Endothelial cell of hepatic sinusoid (primary cell): Measurements from ENCODE around the gene SHB.

Experiments
- in situ Hi-C: cut with HindIII; loops from 2 replicates; pipeline ENCODE4 v1.10.0; 2017; ENCODE audit warnings: low sequenced_read_pairs

The SHB gene

DNA sequence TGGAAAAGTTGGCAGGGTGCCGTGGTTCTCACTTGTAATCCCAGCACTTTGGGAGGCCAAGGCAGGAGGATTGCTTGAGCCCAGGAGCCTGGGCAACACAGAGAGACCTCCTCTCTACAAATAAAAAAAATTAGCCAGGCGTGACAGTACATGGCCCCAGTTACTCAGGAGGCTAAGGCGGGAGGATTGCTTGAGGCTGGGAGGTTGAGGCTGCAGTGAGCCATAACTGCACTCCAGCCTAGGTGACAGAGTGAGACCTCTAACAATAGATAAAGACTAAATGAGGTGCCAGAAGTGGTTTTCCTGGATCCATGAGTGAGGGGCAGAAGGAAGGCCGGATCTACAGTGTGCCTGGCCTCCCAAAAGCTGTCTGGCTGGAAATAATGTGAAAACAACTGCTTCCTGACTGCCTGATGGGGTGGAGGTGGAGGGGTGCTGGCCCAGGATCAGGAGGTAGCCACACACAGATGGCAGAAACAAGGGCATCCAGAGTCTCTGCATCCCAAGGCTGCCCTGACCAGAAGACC lies 4.1 kb downstream of the SHB start:
- in situ Hi-C loops: loop anchor here (5.0 to 25.0 kb wide), 2 partner anchors 103 to 153 kb away; partner anchors contain the start of gene SLC25A51

DNA sequence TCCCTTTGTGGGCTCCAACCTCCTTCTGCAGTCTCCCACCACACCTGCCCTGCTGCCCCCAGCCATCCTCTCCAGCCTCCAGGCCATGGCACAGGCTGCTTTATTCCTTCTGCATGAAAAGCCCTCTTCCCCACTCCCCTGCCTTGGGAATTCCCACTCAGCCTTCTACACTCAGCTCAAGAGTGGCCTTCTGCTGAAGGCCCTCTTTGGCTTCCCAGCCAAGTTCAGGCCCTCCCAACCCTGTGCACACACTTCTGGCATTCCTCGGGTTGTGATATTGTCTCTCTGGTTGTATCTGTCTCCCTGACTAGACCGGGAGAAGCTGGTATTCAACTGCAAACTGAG lies 5.7 kb downstream of the SHB start:
- in situ Hi-C loops: loop anchor here (5.0 to 25.0 kb wide), 2 partner anchors 101 to 151 kb away; partner anchors contain the start of gene SLC25A51

DNA sequence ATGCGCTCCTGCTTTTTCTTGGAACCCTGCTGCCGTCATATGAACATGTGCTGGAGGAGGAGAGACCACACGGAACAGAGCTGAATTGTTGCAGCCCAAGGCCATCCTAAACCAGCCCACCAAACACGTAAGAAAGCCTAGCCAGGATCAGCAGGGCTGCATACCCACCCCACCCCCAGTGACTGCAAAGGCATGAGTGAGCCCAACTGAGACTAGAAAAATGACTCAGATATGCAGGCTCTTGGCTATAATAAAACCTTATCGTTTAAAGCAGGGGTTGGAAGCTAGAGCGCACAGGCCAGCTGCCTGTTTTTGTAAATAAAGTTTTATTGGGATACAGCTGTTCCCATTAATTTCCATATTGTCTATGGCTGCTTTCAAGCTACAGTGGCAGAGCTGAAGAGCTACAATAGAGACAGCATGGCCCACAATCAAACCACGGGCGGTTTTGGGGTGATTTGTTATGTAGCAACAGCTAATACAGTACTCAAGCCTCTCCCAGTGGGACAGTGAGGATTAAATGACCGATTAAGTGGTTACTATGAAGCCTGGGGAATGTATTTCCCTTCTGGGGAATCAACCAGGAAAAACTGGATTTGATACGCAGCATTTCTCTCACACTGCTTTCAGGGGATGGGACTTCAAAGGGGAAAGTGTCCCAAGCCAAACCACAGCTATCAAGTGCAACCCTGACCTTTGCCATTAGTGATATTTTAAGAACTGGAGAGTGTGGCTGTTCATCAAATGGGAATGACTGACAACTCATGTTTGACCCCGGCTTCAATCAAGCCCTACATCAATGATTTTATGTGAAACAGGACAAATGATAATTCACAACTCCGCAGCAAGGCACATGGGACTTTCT lies 6.3 kb downstream of the SHB start:
- in situ Hi-C loops: loop anchor here (5.0 to 25.0 kb wide), 2 partner anchors 100 to 150 kb away; partner anchors contain the start of gene SLC25A51

DNA sequence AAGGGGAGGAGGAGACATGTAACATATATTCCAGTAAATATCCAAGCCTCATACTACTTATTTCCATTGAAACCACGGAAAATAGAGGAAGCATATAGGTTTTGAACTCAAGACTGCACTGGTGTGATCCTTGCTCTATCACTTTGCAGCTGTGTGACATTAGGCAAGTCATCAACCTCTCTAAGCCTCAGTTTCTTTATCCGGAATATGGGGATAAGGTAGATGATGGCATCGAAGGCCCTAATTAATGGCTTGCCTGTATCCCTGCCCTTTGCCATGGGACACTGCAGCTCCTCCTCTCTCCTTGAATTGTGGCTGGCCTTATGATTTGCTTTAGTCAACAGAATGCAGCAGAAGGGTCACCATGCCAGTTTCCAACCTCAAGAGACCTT lies 6.9 kb downstream of the SHB start:
- in situ Hi-C loops: loop anchor here (5.0 to 25.0 kb wide), 2 partner anchors 100 to 150 kb away; partner anchors contain the start of gene SLC25A51

DNA sequence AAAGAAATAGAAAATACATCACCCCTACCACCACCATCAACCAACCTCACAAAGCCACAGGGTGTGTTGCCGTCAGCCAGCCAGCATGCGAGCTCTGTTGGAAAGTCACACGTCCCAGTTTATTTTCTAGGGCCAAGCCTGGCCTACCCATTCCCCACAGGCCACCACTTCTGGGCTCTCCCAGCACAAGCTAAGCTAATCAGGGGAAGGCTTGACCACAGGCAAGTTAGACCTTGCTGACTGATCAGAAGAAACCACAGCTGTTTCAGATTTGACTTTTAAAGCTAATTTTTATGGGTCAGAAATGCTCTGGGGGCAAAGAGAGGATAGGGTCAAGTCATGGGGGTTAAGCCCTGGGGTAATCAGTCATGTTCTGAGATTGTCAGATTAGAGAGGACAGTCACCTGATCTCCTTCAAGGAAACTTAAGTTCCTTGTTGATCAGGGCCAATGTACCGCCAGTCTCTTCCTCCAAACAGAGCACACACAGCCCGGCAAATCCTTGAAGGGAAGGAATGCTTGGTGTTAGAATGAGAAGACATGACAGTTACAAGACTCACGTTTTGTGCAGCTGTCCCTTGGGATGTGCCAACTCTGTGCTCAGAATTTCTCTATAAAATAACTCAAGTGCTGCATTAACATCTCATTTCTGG lies 7.6 kb downstream of the SHB start:
- in situ Hi-C loops: loop anchor here (5.0 to 25.0 kb wide), 2 partner anchors 99 to 149 kb away; partner anchors contain the start of gene SLC25A51

DNA sequence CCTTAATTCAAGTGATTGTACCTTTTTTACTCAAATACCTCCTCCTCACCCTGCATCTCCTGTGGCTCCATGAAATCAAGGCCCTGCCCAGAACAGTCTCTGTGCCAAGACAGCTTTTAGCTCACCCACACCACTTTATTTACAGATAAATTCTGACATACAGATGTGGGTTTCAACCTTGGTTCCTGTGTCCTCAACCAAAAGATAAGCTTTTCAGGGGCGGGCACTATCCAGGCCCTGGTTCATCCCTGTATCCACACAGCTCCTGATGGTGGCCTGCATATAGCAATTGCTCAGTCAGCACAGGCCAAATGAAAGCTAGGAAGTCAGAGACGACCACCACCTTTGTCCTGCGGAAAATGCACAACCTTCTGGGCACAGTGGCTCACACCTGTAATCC lies 8.3 kb downstream of the SHB start:
- in situ Hi-C loops: loop anchor here (5.0 to 25.0 kb wide), 2 partner anchors 98 to 148 kb away; partner anchors contain the start of gene SLC25A51

DNA sequence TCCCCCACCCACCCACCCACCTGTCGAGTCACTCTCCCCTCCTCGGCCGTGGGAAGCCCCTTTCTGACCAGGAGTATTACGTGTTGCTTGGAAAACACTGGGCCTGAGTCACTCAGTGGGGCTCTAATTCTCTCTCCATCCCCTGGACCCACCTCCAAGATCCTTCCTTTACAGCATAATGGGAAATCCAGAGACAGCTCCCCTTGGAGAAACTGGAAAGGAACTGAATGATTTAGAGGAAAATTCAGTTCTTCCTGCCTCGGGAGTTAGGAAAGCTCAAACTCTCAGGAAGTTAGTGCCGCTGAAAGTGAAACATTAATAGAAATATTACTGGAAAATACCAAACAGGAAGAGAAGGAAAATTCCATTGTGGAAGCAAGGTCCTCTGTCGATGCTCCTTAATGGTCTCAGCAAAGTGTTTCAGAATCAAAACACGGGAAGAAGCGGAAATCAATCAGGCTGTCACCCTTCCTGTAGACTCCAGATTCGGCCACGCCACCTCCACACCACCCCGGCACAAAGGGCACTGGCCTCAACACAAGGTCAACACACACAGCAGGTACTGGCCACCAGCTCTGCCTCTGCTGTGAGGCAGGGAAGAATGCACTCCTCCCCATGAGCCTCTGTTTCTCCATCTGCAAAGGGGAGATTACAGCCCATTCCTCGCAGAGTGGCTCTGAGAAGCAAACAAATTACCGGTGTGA lies 9.6 kb downstream of the SHB start:
- in situ Hi-C loops: loop anchor here (25.0 kb wide), 1 partner anchor 147 kb away; the partner anchor contains the start of gene SLC25A51

DNA sequence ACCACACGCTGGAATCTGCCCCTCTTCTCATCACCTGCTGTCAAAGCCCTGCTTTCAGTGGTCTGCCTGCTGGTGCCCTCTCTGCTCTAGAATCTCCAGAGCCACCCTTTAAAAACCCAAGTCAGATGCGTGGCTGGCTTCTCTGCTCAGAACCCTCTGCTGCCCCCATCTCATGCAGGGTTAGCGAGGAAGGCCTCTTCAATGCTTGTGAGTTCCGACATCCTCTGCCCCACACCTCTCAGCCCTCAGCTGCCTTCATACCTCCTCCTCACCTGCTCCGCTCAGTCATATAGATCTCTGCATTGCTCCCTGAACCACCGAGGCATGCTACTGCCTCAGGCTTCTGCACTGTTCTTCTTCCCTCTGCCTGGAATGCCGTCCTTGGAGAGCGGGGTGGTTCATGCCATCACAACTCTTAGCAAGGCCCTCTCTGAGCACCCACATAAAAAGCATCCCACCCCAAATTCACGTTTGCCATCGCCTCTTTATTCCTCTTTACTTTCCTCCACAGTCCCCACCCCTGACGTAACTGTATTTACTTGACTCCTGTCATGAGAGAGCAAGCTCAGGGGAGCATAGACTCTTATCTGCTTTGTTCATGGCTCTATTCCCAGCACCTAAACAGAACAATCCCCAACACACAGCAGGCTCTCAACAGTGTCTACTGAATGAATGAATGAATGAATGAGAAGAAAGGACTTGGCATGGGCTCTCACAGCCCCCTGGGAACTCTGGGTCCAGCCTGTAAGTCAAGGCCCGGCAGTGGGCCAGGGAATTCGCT lies 10.4 kb downstream of the SHB start:
- in situ Hi-C loops: loop anchor here (25.0 kb wide), 1 partner anchor 146 kb away; the partner anchor contains the start of gene SLC25A51

DNA sequence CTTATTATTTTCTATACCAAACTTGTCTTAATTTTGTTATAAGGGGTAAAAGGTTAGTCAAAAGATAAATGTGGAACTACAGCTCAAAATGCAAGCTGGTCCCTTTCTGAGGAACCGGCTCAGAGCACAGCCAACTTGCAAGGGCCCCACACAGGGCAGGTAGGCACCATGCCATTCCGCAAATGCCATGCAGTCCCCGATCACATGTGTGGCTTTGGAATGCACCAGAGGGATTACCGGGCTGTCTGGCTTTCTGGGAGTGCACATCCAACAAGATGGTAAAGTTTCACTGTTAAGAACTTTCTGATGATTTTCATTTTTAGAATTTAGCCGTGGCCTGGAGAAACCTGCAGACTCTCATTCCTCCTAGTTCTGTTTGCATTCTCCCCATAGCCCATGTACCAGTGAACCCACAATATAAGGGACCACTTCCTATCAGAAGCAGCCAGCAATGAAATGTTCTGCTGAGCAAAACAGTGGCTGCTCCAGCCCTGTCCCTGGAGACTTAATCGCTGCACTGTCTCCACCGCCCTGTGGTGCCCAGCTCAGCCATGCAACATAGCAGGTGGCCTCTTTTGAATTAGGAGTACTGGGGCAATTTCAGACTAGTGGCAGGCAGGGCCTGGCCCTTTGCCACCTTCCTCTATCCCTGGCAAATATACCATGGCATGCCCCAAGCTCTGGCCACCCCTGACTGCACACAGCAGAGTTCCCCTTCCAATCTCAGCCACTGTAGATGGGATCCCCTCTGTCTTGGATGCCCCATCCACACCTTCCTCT lies 11.4 kb downstream of the SHB start:
- in situ Hi-C loops: loop anchor here (25.0 kb wide), 1 partner anchor 145 kb away; the partner anchor contains the start of gene SLC25A51

DNA sequence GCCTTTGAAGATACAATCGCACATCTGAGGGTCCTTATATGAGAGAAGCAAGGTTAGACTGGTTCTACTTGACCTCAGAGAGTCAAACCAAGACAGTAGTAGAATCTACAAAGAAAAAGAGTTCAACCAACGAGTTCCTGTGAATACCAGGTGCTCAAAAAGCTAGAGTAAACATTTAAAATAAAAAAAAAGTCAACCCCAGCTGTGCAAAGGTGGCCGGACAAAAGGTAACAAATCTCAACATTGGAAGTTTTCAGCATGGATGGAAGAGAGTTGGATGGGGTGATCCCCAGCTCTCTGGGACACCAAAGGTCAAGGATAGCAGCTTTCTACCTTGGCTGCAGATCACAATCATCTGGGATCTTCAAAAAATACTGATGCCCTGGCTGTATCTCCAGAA lies 14.4 kb downstream of the SHB start:
- in situ Hi-C loops: loop anchor here (5.0 to 25.0 kb wide), 2 partner anchors 37 to 142 kb away; partner anchors contain the start of gene SLC25A51

DNA sequence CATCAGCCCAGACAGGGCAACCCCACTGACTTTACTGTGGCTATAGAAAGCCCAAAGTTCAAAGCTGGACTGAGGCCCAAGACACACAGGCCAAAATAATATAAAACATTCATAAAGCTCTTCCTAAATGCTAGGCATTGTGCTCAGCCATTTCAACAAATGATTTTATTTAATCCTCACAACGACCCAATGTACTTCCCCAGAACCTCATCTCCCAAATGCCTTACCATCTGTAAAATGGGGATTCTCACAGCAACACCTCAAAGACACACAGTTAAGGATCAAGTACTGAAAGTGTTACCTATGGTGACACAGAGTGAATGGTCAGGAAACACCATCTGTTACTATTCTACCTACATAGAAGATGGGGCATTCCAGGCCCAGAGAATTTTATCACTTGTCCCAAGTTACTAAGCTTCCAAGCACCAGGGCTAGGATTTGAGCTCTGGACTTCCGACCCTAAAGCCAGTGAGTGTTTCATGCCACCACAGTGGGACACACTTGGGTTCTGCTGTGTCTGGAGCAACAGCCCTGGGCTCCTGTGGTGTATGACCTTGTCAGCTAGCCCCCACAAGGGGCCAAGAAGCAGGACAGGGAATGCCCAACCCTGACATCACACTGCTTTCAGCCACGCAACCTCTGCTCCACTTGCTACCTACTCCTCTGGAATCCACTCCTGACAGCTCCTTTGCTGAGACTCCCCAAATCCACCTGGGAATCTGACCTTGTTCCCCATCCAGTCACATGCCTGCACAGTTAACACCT lies 15.1 kb downstream of the SHB start:
- in situ Hi-C loops: loop anchor here (5.0 to 25.0 kb wide), 2 partner anchors 37 to 142 kb away; partner anchors contain the start of gene SLC25A51

DNA sequence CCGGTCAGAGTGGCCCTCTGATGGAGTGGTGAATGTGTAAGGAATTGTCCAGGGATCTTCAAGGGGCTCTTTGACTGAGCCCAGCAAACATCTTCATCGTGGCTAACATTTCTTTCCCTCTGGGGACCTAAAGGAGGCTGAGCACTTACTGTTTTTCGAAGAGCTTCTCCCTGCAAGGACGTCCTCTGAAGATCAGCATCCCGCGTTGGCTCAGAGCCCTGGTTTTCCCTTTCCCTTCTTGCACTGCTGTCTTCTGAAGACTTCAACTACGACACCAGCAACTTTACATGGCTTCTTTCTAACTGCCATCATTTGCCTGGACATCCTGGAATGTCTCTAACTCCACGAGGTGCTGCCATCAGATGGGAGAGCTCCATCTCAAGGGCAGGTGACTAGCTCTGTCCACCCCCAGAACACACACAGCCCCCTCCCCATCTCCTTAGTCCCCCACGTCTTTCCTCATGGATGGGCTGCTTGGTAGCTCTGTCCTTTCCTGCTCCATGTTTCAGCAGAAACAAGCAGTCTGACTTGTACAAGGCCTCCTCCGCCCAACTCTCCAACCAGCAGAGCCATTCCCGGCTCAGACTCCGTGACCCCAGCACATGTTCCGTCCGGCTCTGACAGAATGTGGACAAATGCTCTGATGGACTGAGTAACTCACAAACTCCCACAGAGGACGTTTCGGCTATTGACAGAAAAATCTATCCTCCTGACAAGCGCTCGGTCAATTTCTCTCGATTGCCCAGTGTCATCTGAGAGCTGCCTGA lies 17.1 kb downstream of the SHB start:
- in situ Hi-C loops: loop anchor here (5.0 to 25.0 kb wide), 2 partner anchors 35 to 140 kb away; partner anchors contain the start of gene SLC25A51

DNA sequence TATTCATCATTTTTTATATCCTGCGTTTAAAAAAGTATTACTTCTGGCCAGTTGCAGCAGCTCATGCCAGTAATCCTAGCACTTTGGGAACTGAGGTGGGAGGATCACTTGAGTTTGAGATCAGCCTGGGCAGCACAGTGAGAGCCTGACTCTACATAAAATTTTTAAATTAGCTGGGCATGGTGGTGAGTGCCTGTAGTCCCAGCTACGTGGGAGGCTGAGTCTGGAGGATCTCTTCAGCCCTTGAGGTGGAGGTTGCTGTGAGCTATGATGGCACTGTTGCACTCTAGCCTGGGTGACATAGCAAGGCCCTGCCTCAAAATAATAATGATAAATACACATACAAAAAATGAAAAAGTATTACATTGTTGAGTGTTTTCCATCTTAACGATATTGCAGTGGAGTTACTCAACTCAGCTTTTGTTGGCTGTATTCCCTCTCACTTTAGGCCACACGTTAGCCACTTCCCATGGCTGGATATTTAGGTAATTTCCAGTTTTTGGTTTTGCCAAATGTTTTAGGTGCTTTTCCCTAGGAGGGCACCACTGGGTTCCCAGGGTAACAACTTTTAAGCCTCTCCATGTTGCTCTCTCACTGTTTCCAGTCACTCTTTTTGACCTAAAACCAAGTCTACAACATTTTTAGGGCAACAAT lies 20.6 kb downstream of the SHB start:
- in situ Hi-C loops: no loop called here

DNA sequence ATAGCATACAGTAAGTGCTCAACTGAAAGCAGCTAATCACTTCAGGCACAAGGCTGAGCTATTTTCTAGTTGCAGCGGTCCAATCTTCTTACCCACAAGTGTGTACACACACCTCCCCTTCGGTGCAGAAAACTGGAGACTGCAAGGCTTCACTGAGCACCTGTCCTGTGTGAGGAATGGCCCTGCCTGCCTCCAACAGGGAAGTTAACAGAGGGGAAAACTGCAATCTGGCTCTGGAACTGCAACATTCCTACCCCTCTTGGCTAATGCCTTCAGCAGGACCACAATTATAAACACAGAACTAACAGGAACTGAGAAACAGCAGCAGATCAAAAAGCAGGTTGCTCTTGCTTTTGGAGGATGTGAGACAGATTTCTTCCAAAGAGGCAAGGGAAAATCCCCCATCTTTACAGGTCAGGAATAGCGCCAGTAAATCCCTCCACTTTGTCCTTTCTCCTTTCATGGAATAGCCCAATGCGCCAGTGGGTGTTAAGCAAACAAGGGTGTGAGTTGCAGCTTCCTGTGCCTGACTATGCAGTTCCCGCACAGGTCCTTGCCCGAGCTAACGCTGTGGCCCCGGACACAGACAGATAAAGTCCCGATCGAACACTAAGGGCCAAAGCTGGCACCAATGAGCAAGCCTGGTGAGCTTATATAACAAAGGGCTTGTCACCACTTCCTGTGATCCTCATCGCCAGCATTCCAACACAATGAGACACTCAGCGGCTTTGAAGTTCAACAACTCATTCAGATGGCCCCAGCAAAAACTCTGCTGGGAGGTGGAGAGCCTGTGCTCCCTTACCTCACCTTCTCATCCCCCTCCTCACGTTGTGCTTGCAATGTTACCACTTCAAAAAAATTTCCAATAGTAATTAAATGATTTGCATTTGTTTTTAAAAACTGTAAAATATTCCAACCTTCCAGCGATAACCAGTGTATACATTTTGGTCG lies 21.5 kb downstream of the SHB start:
- in situ Hi-C loops: no loop called here

DNA sequence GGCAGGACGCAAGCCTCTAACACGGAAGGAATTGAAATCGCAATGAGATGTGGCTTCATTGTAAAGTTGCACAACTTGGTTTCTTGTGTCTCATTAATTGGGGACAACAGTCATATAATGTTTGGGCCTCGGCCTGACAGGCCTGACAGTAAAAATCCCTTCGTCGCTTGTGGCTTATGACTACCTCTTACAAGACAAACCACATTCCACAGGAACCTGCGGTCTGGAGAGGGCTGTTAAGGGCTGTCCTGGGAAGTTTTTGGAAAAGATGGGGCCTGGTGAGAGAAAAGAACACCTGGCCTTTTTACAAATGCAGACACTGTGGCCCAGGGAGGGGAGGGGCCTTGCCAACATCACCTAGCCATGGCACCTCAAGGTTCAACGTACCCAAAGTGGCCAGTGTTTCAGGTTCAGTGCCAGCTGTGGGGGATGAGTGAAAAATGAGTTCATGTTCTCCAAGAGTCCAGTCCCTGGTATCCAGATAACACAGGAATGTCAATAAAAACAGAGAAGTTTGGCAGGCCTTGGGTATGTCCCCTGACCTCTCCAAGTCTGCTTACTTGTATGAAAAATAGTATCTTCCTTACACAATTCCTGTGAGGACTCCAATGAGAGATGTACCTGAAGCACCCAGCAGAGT lies 22.2 kb downstream of the SHB start:
- in situ Hi-C loops: no loop called here
